ENCODE measurements around the gene KAZN.

- TF ChIP-seq, protein P1, sequence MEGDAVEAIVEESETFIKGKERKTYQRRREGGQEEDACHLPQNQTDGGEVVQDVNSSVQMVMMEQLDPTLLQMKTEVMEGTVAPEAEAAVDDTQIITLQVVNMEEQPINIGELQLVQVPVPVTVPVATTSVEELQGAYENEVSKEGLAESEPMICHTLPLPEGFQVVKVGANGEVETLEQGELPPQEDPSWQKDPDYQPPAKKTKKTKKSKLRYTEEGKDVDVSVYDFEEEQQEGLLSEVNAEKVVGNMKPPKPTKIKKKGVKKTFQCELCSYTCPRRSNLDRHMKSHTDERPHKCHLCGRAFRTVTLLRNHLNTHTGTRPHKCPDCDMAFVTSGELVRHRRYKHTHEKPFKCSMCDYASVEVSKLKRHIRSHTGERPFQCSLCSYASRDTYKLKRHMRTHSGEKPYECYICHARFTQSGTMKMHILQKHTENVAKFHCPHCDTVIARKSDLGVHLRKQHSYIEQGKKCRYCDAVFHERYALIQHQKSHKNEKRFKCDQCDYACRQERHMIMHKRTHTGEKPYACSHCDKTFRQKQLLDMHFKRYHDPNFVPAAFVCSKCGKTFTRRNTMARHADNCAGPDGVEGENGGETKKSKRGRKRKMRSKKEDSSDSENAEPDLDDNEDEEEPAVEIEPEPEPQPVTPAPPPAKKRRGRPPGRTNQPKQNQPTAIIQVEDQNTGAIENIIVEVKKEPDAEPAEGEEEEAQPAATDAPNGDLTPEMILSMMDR (conservative IDR thresholded peaks at IDR 0.05), result no peak
- TF ChIP-seq EZH2 (IDR thresholded peaks at IDR 0.05; ENCODE audit: low read depth), result no peak
Measured at GRCh38 chr1:14620941-14621340, 22.5 kb downstream of the KAZN start.
